PC-9 (cell line): ENCODE measurements around the gene FAXDC2.

Experiments used
- CTCF ChIP-seq: fragments of 200-600 bp; sonication (generic); conservative IDR thresholded peaks from 2 replicates; pipeline ENCODE4 v1.6.1; 2017; ENCODE audit warnings: mixed run types, antibody characterized with exemption, mild to moderate bottlenecking, moderate library complexity
- EZH2 ChIP-seq: fragments of 200-600 bp; sonication (generic); IDR thresholded peaks from 2 replicates; pipeline ENCODE4 v1.8.0; 2017; ENCODE audit warnings: antibody characterized with exemption, low read depth

- no peak for TF ChIP-seq CTCF
- TF ChIP-seq EZH2: no peak
Measured at GRCh38 chr5:154793599-154794524, 56.5 kb downstream of the FAXDC2 start.
